ENCODE data around the gene RAN. TPM values are rescaled to one million over a fixed set of nuclear protein-coding genes. Genes with fewer than 3 reads are reported as not detected.

RAN gene
- total RNA-seq, 1 donor from 2014 or later, result 614 TPM

DNA sequence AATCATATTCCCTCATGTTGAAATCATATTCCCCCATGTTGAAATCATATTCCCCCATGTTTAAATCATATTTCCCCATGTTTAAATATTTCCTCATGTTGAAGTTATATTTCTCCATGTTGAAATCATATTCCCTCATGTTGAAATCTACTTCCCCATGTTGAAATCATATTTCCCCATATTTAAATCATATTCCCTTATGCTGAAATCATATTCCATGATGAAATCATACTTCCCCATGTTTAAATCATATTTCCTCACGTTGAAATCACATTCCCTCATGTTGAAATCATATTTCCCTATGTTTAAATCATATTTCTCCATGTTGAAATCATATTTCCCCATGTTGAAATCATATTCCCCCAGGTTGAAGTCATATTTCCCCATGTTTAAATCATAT is 47.2 kb downstream of the RAN start:
- DNase-seq (ENCODE audit: low read depth), result no peak
- TF ChIP-seq, protein P1, sequence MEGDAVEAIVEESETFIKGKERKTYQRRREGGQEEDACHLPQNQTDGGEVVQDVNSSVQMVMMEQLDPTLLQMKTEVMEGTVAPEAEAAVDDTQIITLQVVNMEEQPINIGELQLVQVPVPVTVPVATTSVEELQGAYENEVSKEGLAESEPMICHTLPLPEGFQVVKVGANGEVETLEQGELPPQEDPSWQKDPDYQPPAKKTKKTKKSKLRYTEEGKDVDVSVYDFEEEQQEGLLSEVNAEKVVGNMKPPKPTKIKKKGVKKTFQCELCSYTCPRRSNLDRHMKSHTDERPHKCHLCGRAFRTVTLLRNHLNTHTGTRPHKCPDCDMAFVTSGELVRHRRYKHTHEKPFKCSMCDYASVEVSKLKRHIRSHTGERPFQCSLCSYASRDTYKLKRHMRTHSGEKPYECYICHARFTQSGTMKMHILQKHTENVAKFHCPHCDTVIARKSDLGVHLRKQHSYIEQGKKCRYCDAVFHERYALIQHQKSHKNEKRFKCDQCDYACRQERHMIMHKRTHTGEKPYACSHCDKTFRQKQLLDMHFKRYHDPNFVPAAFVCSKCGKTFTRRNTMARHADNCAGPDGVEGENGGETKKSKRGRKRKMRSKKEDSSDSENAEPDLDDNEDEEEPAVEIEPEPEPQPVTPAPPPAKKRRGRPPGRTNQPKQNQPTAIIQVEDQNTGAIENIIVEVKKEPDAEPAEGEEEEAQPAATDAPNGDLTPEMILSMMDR (conservative IDR thresholded peaks at IDR 0.05; ENCODE audit: low read depth, low read length), result no peak
- no peak overlapping the region for H3K4me3 ChIP-seq (ENCODE audit: low read depth, low read length)

DNA sequence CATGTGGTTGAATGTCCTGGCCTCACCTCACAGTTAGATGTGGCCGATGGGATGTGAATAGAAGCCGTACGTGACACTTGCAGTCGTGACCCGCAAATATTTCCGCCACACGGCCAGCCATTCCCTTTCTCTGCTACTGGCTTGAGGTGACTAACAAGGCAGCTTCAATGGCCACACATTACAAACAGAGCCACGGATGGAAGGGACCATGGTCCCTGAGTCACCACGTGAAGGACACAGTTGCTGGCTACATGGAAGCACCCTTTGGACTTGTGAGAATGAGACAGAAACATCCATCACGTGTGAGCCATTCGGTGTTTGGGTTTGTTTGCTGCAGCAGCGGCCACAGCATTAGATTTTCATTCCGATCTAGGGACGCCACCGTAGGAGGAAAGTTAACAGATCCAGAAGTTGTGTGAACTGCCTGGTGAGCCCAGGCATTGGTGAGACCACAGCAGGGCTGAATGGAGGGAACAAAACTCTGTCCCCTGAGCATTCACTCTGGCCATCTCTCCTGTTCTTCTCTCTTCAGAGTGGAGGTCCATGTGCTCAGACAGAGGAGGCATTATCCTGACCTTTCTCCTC is 48.3 kb downstream of the RAN start:
- no peak for DNase-seq (ENCODE audit: low read depth)
- no peak overlapping the region for H3K4me3 ChIP-seq (ENCODE audit: low read depth, low read length)
- TF ChIP-seq, protein P1 (conservative IDR thresholded peaks at IDR 0.05; ENCODE audit: low read depth, low read length), result no peak

DNA sequence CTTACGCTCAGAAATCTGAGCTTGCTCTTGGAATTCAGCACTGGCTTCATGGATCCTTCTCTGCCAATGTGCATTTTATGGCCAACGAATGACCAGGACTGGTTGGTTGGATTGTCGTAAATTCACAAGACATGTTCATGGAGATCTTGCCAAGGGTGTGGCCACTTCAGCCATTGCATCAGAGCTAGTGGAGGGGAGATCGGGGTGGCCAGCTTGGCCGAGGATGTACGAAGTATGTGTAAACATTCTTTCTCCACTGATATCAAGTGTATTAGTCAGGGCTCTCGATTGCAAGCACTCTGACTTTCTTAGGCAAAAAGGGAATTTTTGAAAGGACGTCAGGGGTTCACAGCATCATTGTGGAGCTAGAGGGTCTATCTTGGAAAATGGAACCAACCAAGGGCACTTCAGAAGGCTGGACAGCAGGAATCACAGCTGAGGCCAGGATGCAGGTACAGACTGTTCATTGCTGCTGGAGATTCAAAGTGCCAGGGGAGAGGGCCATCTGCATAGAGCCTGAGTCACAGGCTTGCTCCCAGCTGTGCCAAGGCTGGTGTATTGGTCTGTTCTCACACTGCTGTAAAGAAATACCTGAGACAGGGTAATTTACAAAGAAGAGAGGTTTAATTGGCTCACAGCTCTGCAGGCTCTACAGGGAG is 49.0 kb downstream of the RAN start:
- H3K4me3 ChIP-seq (ENCODE audit: low read depth, low read length), result no peak overlapping the region
- no peak for DNase-seq (ENCODE audit: low read depth)
- TF ChIP-seq, protein P1 (conservative IDR thresholded peaks at IDR 0.05; ENCODE audit: low read depth, low read length), result no peak

- TF ChIP-seq, protein P1 (conservative IDR thresholded peaks at IDR 0.05; ENCODE audit: low read depth, low read length), result no peak
- no peak overlapping the region for H3K4me3 ChIP-seq (ENCODE audit: low read depth, low read length)
- DNase-seq (ENCODE audit: low read depth), result no peak
Measured at GRCh38 chr12:130922511-130922953, 50.7 kb downstream of the RAN start.

DNA sequence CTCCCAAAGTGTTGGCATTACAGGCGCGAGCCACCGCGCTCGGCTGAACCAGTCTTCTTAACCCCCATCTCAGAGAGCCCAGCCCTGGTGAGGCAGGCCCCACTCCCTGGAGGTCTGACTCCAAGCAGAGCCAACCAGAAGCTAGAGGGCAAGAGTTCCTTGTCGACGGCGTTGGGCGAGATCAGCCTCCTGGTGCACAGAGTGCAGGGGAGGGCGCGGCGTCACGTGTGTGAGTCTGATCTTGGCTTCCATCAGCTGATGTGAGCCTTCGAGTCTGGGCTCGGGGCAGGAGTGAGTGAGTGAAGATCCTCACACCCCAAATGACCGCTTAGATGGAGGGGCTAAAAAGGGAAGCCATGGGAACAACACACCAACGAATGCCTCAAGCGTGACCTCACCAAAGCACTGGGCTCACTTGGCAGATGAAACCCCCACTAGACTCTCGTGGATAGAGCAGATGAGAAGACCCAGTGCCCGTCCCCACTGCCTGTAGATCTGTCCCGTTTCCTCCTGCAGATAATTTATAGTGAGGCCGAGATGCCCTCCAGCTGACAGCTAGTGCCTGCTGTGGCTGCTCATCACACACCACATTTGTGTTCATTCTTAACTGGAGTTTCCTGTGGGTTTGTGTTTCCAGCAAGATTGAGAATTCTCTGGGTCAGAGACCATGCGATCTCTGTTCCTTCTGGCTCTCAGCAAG is 53.2 kb downstream of the RAN start:
- no peak for DNase-seq (ENCODE audit: low read depth)

GRCh38 chr12:130925666-130926015 is 53.8 kb downstream of the RAN start:
- DNase-seq (ENCODE audit: low read depth), result no peak
- no peak overlapping the region for H3K4me3 ChIP-seq (ENCODE audit: low read depth, low read length)
- TF ChIP-seq, protein P1 (conservative IDR thresholded peaks at IDR 0.05; ENCODE audit: low read depth, low read length), result no peak

More for the DNA sequence above, 53.2 kb downstream of the RAN start:
- TF ChIP-seq, protein P1 (conservative IDR thresholded peaks at IDR 0.05; ENCODE audit: low read depth, low read length), result no peak
- no peak overlapping the region for H3K4me3 ChIP-seq (ENCODE audit: low read depth, low read length)

Other genes starting within 250 kb of the RAN start
- 0.72 and 0.98 TPM in 2 replicates for gene RIMBP2, start 155.8 kb upstream of the RAN start, total RNA-seq
- 30.8 and 35.8 TPM in 2 replicates for gene STX2, start 32.8 kb upstream of the RAN start, total RNA-seq
- not detected in 2 replicates for gene ADGRD1, start 81.8 kb downstream of the RAN start, total RNA-seq

All from epithelial cell of proximal tubule (primary cell).